GM10847 (cell line): Measurements from ENCODE around the gene RUBCN.

ENCODE experiments used
- POLR2A ChIP-seq: IDR thresholded peaks from 2 replicates; pipeline ENCODE4 v1.6.1; 2011; ENCODE audit not compliant: insufficient read length; ENCODE audit errors: extremely low read depth

Gene RUBCN

DNA sequence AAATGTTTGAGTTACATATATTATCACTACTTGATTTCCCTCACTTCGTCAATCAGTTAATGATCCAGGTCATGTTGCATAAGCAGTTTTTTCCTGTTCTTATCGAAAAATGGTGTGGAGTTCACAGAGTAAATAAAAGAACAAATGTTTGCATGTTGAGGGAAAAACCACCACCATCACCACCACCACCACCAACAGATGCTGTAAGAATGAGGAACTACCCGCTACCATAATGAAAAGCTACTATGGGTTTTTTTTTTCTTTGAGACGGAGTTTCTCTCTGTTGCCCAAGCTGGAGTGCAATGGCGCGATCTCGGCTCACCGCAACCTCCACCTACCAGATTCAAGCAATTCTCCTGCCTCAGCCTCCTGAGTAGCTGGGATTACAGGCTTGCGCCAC lies 27.6 kb downstream of the RUBCN start:
- no peak for TF ChIP-seq POLR2A

DNA sequence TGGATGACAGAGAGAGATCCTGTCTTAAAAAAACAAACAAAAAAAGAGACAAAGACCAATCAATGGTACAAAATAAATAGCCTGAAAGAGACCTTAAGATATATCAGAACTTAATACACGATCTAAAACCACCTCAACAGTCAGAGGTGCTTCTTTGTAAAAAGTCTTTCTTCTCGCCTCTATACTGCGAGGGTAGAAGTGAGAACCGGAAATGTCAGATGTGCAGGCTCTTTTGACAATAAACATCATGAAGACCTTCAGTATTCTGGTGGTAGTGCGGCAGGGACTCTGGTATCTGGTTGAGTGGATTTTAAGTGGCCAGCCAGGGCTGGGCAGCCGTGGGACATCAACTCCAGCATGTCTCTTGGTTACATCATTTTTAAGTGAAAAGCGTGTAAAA lies 30.0 kb downstream of the RUBCN start:
- TF ChIP-seq POLR2A, result no peak

- TF ChIP-seq POLR2A, result no peak
These were observed 34.9 kb downstream of the RUBCN start for GRCh38 chr3:197701841-197702240.

DNA sequence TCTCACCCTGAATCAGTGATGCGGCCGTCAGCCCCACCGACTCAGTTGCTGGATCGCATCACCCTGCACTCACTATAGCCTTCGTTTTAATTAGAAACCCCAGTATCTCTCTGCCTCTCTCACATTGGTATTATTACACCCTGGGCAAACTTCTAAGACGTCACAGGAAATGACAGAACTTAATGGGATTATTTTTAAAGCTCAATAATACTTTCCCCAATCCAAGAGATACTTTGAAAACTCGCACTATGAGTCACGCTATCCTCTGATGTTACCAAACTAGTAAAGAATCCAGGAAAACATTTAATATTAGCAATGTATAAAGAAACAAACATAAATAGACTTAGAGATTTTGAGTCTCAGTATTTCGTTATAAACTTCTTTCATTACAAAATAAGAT lies 36.6 kb downstream of the RUBCN start:
- no peak for TF ChIP-seq POLR2A

GRCh38 chr3:197697355-197697754 lies 39.3 kb downstream of the RUBCN start:
- no peak for TF ChIP-seq POLR2A

- TF ChIP-seq POLR2A, result no peak
These were observed 42.5 kb downstream of the RUBCN start for GRCh38 chr3:197694251-197694650.

DNA sequence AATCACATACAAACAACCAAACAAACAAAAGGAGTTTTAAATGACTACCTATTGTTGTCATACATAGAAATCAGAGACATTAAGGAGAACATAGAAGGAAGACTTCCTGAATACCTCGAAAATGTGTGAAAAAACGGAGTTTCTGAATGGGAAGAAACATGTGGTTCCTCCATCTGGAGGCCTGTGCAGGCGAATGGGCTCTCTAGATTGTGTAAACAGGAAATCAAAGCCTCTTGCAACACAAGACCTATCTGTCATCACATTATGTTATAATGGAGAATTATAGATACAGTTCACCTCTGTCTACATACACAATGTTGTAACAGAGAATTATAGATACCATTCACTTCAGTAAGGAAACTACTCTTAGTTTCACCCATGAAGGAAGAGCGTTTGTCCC lies 44.1 kb downstream of the RUBCN start:
- TF ChIP-seq POLR2A, result no peak

DNA sequence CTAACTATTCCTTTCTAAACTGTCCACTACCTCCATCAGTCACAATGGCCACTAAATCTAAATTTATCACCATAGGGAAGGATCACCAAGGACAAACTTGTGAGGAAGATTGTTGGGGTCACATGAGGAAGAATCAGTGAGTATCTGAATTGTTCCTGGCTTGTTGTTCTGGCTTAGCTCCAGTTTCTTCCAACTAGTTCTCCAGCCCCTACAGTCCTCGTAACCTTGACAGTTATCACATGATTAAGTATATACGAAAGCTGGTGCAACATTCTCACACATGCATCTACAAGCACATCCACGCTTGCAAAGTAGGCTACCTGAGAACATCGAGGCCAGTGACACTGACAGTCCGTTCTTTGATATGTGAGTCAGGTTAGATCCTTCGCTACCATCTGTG lies 46.0 kb downstream of the RUBCN start:
- TF ChIP-seq POLR2A, result no peak

DNA sequence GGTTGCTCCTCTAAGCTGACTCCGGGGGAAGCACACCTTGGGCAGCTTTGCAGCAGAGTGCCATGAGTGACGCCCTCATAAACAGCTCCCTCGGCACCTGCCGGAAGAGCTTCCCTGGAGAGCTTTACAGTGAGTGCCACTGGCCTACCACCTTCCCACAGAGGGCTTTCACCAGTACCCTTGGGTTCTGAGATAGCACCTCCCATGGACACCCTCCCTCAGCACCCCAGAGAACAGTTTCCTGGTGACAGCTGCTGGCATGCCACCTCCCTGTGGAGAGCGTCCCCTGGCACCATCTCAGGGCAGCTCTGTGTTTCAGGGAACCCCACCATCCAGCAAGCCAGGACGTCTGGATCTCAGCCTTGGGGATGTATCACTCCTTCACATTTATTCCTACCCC lies 49.1 kb downstream of the RUBCN start:
- no peak for TF ChIP-seq POLR2A

DNA sequence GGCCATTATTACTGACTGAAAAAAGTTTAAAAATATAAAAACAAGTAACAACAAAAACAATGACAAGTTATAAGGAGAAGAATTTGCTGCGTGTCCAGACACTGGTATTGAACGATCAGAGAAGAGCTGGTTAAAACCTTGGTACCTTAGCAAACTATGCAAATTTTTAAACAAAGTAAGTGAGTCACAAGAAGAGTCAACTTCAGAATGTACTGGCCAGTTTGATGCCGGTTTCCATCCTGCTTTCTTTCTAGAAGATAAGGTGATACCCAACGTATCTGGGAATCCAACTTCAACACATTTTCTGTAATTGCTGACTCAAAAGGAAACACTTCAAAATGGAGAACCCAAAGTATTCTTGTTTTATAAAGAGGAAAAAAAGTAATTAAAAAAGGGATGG lies 49.8 kb downstream of the RUBCN start:
- TF ChIP-seq POLR2A, result no peak

GRCh38 chr3:197685546-197685945 lies 51.2 kb downstream of the RUBCN start:
- no peak for TF ChIP-seq POLR2A

- TF ChIP-seq POLR2A, result no peak
These were observed 53.5 kb downstream of the RUBCN start for GRCh38 chr3:197683191-197683590.

DNA sequence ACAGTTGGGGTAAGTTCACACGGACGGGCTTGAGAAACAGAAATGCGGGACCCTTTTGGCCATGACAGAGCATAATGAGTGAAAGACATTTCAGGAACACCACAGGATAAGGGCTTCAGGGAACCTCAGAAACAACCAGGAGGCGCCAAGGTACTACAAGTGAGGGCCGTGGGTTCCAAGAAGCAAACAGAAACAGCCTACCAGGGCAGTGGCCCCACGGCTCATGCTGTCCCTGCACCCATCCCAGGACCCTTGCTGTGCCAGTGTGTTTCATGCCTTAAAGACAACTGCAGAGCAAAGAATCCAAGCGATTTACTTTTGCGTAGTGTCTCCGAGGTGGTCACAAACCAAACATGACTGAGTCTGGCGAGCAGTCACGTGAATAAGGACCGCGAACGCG lies 54.0 kb downstream of the RUBCN start:
- no peak for TF ChIP-seq POLR2A

- no peak for TF ChIP-seq POLR2A
These were observed 55.7 kb downstream of the RUBCN start for GRCh38 chr3:197680955-197681521.

- TF ChIP-seq POLR2A, result no peak
These were observed 60.8 kb downstream of the RUBCN start for GRCh38 chr3:197675951-197676350.

GRCh38 chr3:197675563-197675860 lies 61.2 kb downstream of the RUBCN start:
- no peak for TF ChIP-seq POLR2A

- no peak for TF ChIP-seq POLR2A
These were observed 61.8 kb downstream of the RUBCN start for GRCh38 chr3:197674741-197675562.
